Fibroblast of villous mesenchyme (primary cell): ENCODE results near the gene SERGEF. TPM values are rescaled to one million over a fixed set of nuclear protein-coding genes. Genes with fewer than 3 reads are reported as not detected.
"Not testable (repeated sequence)": the region's sequence is repeated elsewhere in the genome, so short reads cannot be mapped to it uniquely, and the experiment has no call there.

Experiments used
- DNase-seq: peaks from one replicate; pipeline ENCODE4 v3.0.0-alpha.2; 2010; ENCODE audit warnings: low read depth
- H3K4me3 ChIP-seq: 2 replicates; pipeline ENCODE4 v1.5.1; 2011; ENCODE audit warnings: low read depth, mild to moderate bottlenecking, low read length
- total RNA-seq: library from RNA; depleted of rRNA; stranded (reverse); fragments of >200 nt; gene quantifications from 2 replicates; pipeline ENCODE4 v1.2.3, GENCODE V29; 2012
- TF ChIP-seq, protein P1 (sequence below): IDR thresholded peaks from 2 replicates; pipeline ENCODE4 v1.5.1; 2012; ENCODE audit warnings: low read depth, mild to moderate bottlenecking, low read length; ENCODE audit not compliant: insufficient read depth

The SERGEF gene
- total RNA-seq, 1 donor: 21.2 TPM

DNA sequence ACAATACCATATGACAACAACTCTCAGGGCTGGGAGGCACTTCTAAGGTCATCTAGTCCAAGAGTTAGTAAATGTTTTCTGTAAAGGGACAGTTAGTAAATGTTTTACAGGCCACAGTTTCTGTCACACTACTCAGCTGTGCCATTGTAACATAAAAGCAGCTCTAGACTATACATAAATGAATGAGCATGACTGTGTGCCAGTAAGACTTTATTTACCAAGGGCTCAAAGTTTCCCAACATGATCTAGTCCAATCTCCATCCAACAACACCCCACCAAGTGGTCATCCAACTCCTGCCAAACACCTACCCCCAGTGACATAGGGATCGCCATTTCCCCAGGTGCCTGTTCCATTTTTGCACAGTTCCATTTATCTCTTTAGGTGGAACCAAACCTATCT is 12.1 kb downstream of the SERGEF start:
- TF ChIP-seq, protein P1, sequence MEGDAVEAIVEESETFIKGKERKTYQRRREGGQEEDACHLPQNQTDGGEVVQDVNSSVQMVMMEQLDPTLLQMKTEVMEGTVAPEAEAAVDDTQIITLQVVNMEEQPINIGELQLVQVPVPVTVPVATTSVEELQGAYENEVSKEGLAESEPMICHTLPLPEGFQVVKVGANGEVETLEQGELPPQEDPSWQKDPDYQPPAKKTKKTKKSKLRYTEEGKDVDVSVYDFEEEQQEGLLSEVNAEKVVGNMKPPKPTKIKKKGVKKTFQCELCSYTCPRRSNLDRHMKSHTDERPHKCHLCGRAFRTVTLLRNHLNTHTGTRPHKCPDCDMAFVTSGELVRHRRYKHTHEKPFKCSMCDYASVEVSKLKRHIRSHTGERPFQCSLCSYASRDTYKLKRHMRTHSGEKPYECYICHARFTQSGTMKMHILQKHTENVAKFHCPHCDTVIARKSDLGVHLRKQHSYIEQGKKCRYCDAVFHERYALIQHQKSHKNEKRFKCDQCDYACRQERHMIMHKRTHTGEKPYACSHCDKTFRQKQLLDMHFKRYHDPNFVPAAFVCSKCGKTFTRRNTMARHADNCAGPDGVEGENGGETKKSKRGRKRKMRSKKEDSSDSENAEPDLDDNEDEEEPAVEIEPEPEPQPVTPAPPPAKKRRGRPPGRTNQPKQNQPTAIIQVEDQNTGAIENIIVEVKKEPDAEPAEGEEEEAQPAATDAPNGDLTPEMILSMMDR: no peak
- no peak overlapping the region for H3K4me3 ChIP-seq
- DNase-seq: no peak

DNA sequence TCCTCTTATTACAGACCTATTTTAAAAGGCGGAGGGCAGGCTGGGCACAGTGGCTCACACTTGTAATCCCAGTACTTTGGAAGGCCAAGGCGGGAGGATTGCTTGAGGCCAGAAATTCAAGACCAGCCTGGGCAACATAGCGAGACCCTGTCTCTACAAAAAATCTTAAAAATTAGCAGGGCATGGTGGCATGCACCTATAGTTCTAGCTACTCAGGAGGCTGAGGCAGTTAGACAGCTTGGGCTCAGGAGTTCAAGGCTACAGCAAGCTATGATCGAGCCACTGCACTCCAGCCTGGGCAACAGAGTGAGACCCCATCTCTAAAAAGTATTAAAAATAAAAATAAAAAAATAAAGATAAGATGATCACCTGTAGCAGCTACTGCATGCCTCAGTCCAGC is 12.7 kb downstream of the SERGEF start:
- H3K4me3 ChIP-seq, DNase-seq: not testable (repeated sequence)

DNA sequence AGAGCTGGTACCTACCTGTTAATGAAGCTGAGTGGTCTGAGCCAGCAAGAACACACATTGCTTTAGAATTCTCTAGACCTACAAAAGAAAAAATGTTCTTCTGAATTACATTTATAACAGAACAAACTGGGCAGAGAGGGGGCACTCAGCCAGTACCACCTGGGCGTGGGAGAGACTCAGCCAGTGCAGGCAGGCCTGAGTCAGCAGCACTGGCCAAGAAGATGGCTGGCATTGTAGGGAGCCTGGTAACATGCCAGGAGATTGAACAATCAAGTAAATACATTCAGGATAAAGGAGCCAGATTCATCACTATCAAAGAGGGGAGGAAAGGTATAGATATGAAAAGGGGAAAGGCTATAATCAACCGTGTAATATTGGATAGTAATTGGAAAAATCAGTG is 19.9 kb downstream of the SERGEF start:
- no peak overlapping the region for H3K4me3 ChIP-seq
- DNase-seq: no peak
- TF ChIP-seq, protein P1: no peak

DNA sequence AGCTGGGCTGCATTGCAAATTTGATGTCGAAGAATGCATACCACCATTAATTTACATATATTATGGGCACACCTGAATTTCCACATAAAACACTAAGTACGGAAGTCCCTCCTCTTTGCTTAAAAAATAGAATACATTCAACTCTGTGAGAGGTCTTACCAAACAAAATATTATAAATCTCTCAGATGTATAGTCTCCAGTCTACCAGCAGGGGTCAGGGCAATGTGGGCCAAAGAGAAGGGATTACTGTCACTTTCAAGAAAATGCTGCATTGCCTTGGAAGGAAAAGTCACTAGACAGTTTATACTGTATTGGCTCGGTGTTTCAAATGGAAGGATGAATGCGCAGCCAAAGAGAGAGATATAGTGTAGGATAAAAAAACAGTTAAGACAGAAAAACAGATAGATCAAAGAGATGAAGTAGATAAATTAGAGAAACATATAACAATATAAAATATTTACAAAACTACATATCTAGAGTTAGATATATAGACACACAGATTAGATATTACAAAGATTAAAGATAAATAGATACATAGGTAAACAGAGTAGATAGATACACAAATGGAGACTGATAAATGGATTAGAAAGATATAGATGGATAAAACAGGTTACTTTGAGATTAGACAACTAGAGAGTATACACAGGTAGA is 20.9 kb downstream of the SERGEF start:
- no peak overlapping the region for H3K4me3 ChIP-seq
- peak; percentile 63 for DNase-seq
- TF ChIP-seq, protein P1: peak; percentile 95

DNA sequence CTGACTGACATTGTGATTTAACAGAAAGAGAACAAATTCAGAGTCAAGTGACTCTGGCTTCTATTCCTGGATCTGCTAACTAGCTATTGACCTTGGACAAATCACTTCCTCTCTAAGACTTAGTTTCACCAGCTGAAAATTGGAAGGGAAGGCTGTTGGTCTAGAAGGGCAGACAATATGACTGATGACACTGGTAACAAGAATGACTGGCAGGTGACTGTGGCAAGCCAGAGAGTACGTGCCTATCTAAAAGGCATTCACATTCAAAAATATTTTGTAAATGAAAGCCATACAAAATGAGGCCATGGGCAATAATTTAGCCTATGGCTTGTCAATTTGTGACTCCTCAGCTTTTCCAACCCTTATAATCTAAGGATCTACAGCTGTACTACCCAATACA is 23.5 kb downstream of the SERGEF start:
- DNase-seq: no peak

DNA sequence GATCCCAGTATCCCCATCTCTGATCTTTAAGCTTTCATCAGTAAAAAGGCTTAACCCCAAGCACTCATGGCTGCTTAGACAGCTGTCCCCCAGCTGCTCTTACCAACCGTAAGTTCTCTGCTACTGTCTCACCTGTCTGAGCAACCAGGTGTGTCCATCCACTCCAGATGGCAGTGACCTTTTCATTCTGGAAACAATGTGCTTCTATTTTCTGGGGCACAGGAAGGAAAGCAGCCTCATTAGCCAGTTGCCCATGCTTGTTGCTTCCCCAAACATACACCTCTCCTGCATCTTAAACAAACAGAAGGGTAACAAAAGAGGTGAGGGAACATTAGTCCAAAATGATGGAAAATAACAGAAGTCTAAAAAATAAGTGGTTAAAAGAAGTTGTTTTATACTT is 24.4 kb downstream of the SERGEF start:
- no peak for DNase-seq
- TF ChIP-seq, protein P1: no peak
- no peak overlapping the region for H3K4me3 ChIP-seq

More for the DNA sequence above, 23.5 kb downstream of the SERGEF start:
- H3K4me3 ChIP-seq: no peak overlapping the region
- TF ChIP-seq, protein P1: no peak

DNA sequence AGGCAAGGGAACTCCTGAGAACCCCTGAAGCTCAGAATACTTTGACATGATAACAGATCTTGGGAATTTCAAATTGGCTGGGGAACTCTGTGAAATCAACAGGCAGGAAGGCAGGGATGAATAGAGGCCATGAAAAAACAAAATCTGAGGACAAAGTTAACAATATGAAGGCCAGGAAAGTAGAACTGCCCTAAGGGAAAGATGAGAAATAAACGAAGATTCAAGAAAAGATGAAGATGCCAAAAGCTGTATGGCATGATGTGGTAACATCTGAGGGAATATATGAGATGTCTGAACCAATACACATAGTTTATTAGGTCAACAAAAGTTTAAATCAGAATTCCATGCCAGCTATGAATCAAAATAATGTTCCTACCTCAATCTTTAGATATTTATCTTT is 25.0 kb downstream of the SERGEF start:
- no peak overlapping the region for H3K4me3 ChIP-seq
- DNase-seq: no peak
- TF ChIP-seq, protein P1: no peak
